Large intestine (tissue), 3 donors: ENCODE results near the gene CEP131. TPM values are rescaled to one million over a fixed set of nuclear protein-coding genes. Genes with fewer than 3 reads are reported as not detected.

Experiments
- DNase-seq, 2 donors: peaks; one replicate each; pipeline versions ENCODE4 v3.0.0 to v3.0.0-alpha.2; 2013
- H3K27ac ChIP-seq: one replicate; pipeline ENCODE4 v1.5.1; 2013; ENCODE audit warnings: low read length
- H3K27me3 ChIP-seq: 2 replicates; pipeline ENCODE4 v1.6.1; 2013; ENCODE audit warnings: low read length; ENCODE audit not compliant: control insufficient read depth, insufficient read depth
- H3K36me3 ChIP-seq: 2 replicates; pipeline ENCODE4 v1.6.1; 2013; ENCODE audit warnings: low read length; ENCODE audit not compliant: control insufficient read depth, insufficient read depth
- H3K4me1 ChIP-seq: one replicate; pipeline ENCODE4 v1.6.1; 2013; ENCODE audit warnings: low read length; ENCODE audit not compliant: control insufficient read depth, insufficient read depth
- H3K4me3 ChIP-seq: one replicate; pipeline ENCODE4 v1.5.1; 2013; ENCODE audit warnings: low read length
- H3K9me3 ChIP-seq: one replicate; pipeline ENCODE4 v1.6.1; 2013; ENCODE audit warnings: mild to moderate bottlenecking, low read depth, low read length, moderate library complexity; ENCODE audit not compliant: control insufficient read depth
- WGBS: methylation state at CpG from one replicate; pipeline ENCODE4 v1.1.5; 2013; ENCODE audit warnings: low lambda C conversion rate; ENCODE audit not compliant: insufficient coverage; 5-methylcytosine and 5-hydroxymethylcytosine counted together
- polyA plus RNA-seq: library from polyadenylated mRNA; unstranded; fragments of 120-200 nt; gene quantifications from one replicate; pipeline ENCODE4 v1.2.1, GENCODE V29; 2013

The CEP131 gene
- polyA plus RNA-seq, 1 donor, result 9.0 TPM

GRCh38 chr17:81191646-81192045, 31.1 kb downstream of the CEP131 start:
- no peak for DNase-seq
- no peaks in the 10 kb centered on the region for H3K27me3 ChIP-seq
- H3K9me3 ChIP-seq, result no peaks in the 10 kb centered on the region
- H3K4me3 ChIP-seq, result no peak overlapping the region
- no peak overlapping the region for H3K27ac ChIP-seq
- peaks cover 10% of the 10 kb centered on the region for H3K36me3 ChIP-seq
- no CpG with 5 or more reads among the region's 14 CpGs for WGBS
- no peaks in the 10 kb centered on the region for H3K4me1 ChIP-seq

GRCh38 chr17:81191116-81191515, 31.6 kb downstream of the CEP131 start:
- no peak for DNase-seq
- Histone ChIP-seq H3K4me1 (peaks cover under 1% of the 10 kb centered on the region), H3K27me3 (no peaks in the 10 kb centered on the region), H3K4me3 (no peak overlapping the region), H3K27ac (no peak overlapping the region), H3K36me3 (peaks cover 5% of the 10 kb centered on the region), H3K9me3 (no peaks in the 10 kb centered on the region)
- WGBS, result no CpG with 5 or more reads among the region's 20 CpGs

GRCh38 chr17:81190591-81190990, 32.2 kb downstream of the CEP131 start:
- Histone ChIP-seq H3K4me3 (no peak overlapping the region), H3K36me3 (peaks cover 5% of the 10 kb centered on the region), H3K27ac (no peak overlapping the region), H3K27me3 (no peaks in the 10 kb centered on the region), H3K4me1 (peaks cover 4% of the 10 kb centered on the region), H3K9me3 (no peaks in the 10 kb centered on the region)
- no peak for DNase-seq
- no CpG with 5 or more reads among the region's 28 CpGs for WGBS

DNA sequence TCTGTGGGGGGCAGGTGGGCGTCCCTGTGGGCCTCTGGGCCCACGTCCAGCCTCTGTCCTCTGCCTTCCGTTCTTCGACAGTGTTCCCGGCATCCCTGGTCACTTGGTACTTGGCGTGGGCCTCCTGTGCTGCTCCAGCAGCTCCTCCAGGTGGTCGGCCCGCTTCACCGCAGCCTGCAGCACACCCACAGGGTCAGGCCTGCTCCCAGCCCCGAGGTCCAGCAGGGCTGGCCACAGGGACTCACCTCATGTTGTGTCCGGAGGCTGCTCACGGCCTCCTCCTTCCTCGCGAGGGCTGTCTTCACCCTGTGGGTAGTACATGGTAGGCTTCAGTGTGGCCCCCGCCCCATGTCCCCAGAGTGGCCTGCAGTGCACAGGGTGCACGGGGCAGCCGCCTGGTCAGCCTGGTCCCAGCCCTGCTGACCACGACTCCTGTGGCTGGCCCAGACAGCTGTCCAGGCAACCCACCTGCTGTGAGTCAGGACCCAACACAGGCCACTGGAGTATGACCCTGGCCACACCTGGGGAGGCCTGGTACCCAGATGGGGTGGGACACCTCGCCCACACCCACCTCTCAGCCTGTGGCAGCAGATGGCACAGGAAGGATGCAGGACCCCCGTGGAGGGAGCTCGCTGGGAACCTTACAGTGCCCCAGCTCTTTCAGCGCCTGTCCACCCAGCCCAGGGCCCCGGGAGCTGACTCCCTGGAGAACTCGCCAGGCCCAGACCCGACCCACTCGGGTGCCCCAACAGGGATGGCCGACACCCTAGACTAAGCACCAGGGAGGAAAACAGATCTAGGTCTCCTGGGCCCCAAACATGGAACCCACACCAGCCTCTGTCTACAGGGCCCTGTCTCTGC, 32.9 kb downstream of the CEP131 start:
- WGBS, result no CpG with 5 or more reads among the region's 27 CpGs
- peaks cover 4% of the 10 kb centered on the region for H3K4me1 ChIP-seq
- H3K27ac ChIP-seq, result no peak overlapping the region
- no peak overlapping the region for H3K4me3 ChIP-seq
- no peaks in the 10 kb centered on the region for H3K9me3 ChIP-seq
- H3K36me3 ChIP-seq, result peaks cover 5% of the 10 kb centered on the region
- DNase-seq, result no peak
- H3K27me3 ChIP-seq, result no peaks in the 10 kb centered on the region

- H3K27me3 ChIP-seq, result peaks cover 4% of the 10 kb centered on the region
- H3K27ac ChIP-seq, result no peak overlapping the region
- H3K36me3 ChIP-seq, result peaks cover 5% of the 10 kb centered on the region
- WGBS, result no CpG with 5 or more reads among the region's 7 CpGs
- peaks cover 4% of the 10 kb centered on the region for H3K4me1 ChIP-seq
- DNase-seq, result no peak
- H3K9me3 ChIP-seq, result no peaks in the 10 kb centered on the region
- H3K4me3 ChIP-seq, result no peak overlapping the region
Observed at GRCh38 chr17:81189016-81189415, 33.7 kb downstream of the CEP131 start.

DNA sequence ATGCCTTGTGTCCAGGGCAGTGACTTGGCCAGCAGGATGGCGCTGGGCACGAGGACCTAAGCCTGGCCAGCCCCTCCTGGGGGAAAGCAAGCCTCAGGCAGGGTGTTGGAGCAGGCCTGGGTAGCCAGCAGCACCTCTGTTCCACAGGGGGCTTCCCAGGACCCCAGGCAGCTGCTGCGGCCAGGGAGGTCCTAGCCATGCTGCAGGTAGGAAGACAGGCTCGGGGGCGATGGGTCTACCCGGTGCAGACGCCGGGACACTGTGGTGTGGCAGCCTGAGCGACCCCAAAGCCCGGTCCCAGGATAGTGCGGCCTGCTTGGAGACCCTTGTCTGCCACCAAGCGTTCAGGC, 34.3 kb downstream of the CEP131 start:
- no peaks in the 10 kb centered on the region for H3K9me3 ChIP-seq
- no peak overlapping the region for H3K4me3 ChIP-seq
- peaks cover 4% of the 10 kb centered on the region for H3K27me3 ChIP-seq
- H3K27ac ChIP-seq, result no peak overlapping the region
- H3K4me1 ChIP-seq, result peaks cover 4% of the 10 kb centered on the region
- H3K36me3 ChIP-seq, result peaks cover 5% of the 10 kb centered on the region
- WGBS, result no CpG with 5 or more reads among the region's 12 CpGs
- no peak for DNase-seq

- DNase-seq, result no peak
- Histone ChIP-seq H3K4me1 (peaks cover 4% of the 10 kb centered on the region), H3K4me3 (no peak overlapping the region), H3K27ac (no peak overlapping the region), H3K27me3 (peaks cover 4% of the 10 kb centered on the region), H3K9me3 (no peaks in the 10 kb centered on the region), H3K36me3 (peaks cover 5% of the 10 kb centered on the region)
- WGBS, result no CpG with 5 or more reads among the region's 26 CpGs
Observed at GRCh38 chr17:81187586-81188490, 34.9 kb downstream of the CEP131 start.

- no peak overlapping the region for H3K27ac ChIP-seq
- DNase-seq, result no peak
- H3K4me3 ChIP-seq, result no peak overlapping the region
- peaks cover 5% of the 10 kb centered on the region for H3K36me3 ChIP-seq
- no peaks in the 10 kb centered on the region for H3K9me3 ChIP-seq
- WGBS, result 100% methylated on average over 1 of the region's 11 CpGs
- H3K4me1 ChIP-seq, result peaks cover 4% of the 10 kb centered on the region
- peaks cover 4% of the 10 kb centered on the region for H3K27me3 ChIP-seq
Observed at GRCh38 chr17:81187120-81187519, 35.6 kb downstream of the CEP131 start.

- peaks cover 4% of the 10 kb centered on the region for H3K27me3 ChIP-seq
- H3K36me3 ChIP-seq, result peaks cover 5% of the 10 kb centered on the region
- no peak overlapping the region for H3K27ac ChIP-seq
- peaks cover 4% of the 10 kb centered on the region for H3K4me1 ChIP-seq
- DNase-seq, result no peak
- no CpG with 5 or more reads among the region's 7 CpGs for WGBS
- no peaks in the 10 kb centered on the region for H3K9me3 ChIP-seq
- no peak overlapping the region for H3K4me3 ChIP-seq
Observed at GRCh38 chr17:81186203-81186602, 36.6 kb downstream of the CEP131 start.

DNA sequence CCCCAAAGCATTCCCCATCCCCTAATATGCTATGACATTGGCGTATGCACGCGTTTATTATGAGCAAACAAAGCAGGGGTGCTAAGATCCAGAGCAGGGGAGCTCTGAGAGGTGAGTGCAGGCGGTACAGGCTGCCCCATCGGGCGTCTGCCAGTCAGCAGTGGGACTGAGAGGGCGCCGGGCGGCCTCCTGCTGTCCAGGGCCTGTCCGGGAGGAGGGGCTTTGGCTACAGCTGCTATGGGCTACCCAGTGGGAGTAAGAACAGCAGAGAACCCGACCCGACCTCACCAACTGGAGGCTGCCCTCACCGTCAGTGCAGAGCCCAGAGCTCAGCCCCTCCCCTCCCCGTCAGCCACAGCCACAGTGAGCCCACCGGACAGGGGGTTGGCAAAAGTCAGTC, 38.2 kb downstream of the CEP131 start:
- no CpG with 5 or more reads among the region's 15 CpGs for WGBS

More for the DNA sequence above, 38.2 kb downstream of the CEP131 start:
- Histone ChIP-seq H3K9me3 (peaks cover 4% of the 10 kb centered on the region), H3K4me3 (no peak overlapping the region), H3K36me3 (peaks cover 2% of the 10 kb centered on the region), H3K27me3 (peaks cover 4% of the 10 kb centered on the region), H3K4me1 (peaks cover 6% of the 10 kb centered on the region), H3K27ac (no peak overlapping the region)
- no peak for DNase-seq
